ENCODE results near the gene LRRC32. TPM values are rescaled to one million over a fixed set of nuclear protein-coding genes. Genes with fewer than 3 reads are reported as not detected.

The LRRC32 gene
- total RNA-seq, 2 experiments from 2014 or later: 23.2 to 24.5 TPM

- TF ChIP-seq CTCF (IDR thresholded peaks at IDR 0.05): no peak
- DNase-seq (no peak), ATAC-seq (no peak)
- CTCF ChIA-PET: no interaction called here
- Mint-ChIP-seq H3K9me3 (no peaks in the 10 kb centered on the region), H3K4me3 (no peak overlapping the region), H3K4me1 (ENCODE audit: low read depth) (peaks cover 20% of the 10 kb centered on the region), H3K27me3 (no peaks in the 10 kb centered on the region), H3K27ac (no peak overlapping the region), H3K36me3 (ENCODE audit: low read depth) (peaks cover 8% of the 10 kb centered on the region)
- POLR2A ChIA-PET: no interaction called here
- intact Hi-C loops (cut with micrococcal nuclease): no loop called here
Measured at GRCh38 chr11:76661306-76661751, 9.2 kb downstream of the LRRC32 start.

- intact Hi-C loops (cut with micrococcal nuclease): no loop called here
- no peak for ATAC-seq
- Mint-ChIP-seq H3K9me3 (no peaks in the 10 kb centered on the region), H3K36me3 (ENCODE audit: low read depth) (peaks cover 8% of the 10 kb centered on the region), H3K27me3 (no peaks in the 10 kb centered on the region), H3K27ac (no peak overlapping the region), H3K4me1 (ENCODE audit: low read depth) (peaks cover 15% of the 10 kb centered on the region), H3K4me3 (no peak overlapping the region)
- POLR2A ChIA-PET: no interaction called here
- DNase-seq: no peak
- CTCF ChIA-PET: no interaction called here
- TF ChIP-seq CTCF (IDR thresholded peaks at IDR 0.05): no peak
Measured at GRCh38 chr11:76660533-76661305, 9.8 kb downstream of the LRRC32 start.

- H3K4me1 Mint-ChIP-seq (ENCODE audit: low read depth): peaks cover 7% of the 10 kb centered on the region
- POLR2A ChIA-PET: no interaction called here
- intact Hi-C loops (cut with micrococcal nuclease): no loop called here
- no peaks in the 10 kb centered on the region for H3K27me3 Mint-ChIP-seq
- H3K36me3 Mint-ChIP-seq (ENCODE audit: low read depth): peaks cover 6% of the 10 kb centered on the region
- DNase-seq (no peak), ATAC-seq (no peak)
- H3K9me3 Mint-ChIP-seq: no peaks in the 10 kb centered on the region
- H3K4me3 Mint-ChIP-seq: no peak overlapping the region
- CTCF ChIA-PET: no interaction called here
- no peak for TF ChIP-seq CTCF (IDR thresholded peaks at IDR 0.05)
- H3K27ac Mint-ChIP-seq: no peak overlapping the region
Measured at GRCh38 chr11:76659672-76660532, 10.6 kb downstream of the LRRC32 start.

- CTCF ChIA-PET: interaction anchor here (1.1 kb wide), 1 partner anchor 9 kb away, joined by 4 read pairs; no protein-coding TSS in a partner anchor
- DNase-seq (no peak), ATAC-seq (no peak)
- Mint-ChIP-seq H3K36me3 (ENCODE audit: low read depth) (peaks cover 2% of the 10 kb centered on the region), H3K27me3 (no peaks in the 10 kb centered on the region), H3K27ac (no peak overlapping the region), H3K4me3 (no peak overlapping the region), H3K9me3 (no peaks in the 10 kb centered on the region), H3K4me1 (ENCODE audit: low read depth) (no peaks in the 10 kb centered on the region)
- TF ChIP-seq CTCF (IDR thresholded peaks at IDR 0.05): no peak
- intact Hi-C loops (cut with micrococcal nuclease): no loop called here
- POLR2A ChIA-PET: interaction anchor here (1.1 kb wide), 1 partner anchor 30 kb away, joined by 5 read pairs; no protein-coding TSS in a partner anchor
Measured at GRCh38 chr11:76658651-76659650, 11.6 kb downstream of the LRRC32 start.

Data from activated CD8-positive, alpha-beta T cell treated with anti-CD3 and anti-CD28 coated beads for 36 hours (primary cell).